ENCODE data around the gene CNFN.

Gene CNFN, protein sequence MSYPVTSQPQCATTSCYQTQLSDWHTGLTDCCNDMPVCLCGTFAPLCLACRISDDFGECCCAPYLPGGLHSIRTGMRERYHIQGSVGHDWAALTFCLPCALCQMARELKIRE

DNA sequence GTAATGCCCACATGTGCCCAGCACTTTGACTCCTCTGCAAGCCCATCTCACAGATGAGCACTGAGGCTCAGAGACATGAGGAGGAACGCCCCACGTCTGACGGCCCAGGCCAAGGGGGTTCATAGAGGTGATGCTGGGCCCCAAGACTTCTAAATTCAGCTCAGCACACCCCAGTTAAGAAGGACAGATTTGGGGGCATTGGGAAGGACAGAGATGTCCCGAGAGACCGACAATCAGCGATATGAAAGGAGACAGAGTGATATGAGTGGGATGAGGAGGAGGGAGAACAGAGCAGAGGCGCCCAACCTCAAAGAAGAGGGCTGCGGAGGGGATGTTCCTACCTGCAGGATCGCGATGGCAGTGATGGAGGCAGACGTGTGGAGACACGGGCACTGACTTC is at the start of gene CNFN:
Gene CNFN, minus strand, starts transcription at position 399 of the 400 bp plus-strand sequence. CDS start 1,260 bp downstream, outside the sequence.
- DNase-seq, result no peak

DNA sequence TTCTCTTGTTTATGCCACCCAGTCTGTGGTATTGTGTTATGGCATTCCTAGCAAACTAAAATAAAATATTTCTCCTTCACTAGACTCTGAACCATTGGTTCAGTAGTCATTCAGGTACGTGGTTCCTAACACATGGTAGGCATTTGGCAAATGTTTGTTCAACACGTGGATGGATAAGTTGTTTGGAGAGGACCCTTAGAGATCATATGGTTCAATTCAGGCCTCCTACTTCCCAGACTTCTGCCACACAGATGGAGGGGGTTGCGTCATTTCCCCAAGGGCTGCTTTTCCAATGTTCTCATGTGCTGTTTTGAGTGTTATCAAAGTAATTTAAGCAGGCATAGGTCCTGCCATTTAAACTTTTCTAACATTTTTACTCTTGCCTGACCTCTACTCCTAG is 45.9 kb upstream of the CNFN start:
- DNase-seq, result no peak

DNA sequence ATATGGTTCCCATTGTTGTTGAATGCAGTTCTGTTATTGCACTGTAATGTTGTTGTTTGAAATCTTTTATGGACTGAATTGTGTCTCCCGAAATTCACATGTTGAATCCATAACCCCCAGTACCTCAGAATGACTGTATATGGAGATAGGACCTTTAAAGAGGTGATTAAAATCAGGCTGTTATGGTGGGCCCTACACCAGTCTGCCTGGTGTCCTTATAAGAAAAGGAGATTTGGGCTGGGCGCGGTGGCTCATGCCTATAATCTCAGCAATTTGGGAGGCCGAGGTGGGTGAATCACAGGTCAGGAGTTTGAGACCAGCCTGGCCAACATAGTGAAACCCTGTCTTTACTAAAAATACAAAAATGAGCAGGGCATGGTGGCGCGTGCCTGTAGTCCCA is 45.2 kb upstream of the CNFN start:
- DNase-seq, result no peak

- DNase-seq, result peak; percentile 58
These were observed 43.6 kb upstream of the CNFN start for GRCh38 chr19:42433503-42434260.

DNA sequence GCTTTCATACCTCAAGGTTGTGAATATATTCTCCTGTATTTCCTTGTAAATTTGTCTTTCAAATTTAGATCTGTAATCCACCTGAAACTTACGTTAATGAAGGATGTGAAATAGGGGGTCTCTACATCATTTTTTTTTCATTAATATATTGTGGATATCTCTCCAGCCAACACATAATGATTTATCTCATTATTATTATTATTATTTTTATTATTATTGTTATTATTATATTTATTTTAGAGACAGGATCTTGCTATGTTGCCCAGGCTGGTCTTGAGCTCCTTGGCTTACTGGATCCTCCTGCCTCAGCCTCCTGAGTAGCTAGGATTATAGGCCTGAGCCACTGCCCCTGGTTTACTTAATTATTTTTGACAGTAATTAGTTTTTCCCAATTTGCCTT is 41.4 kb upstream of the CNFN start:
- no peak for DNase-seq

DNA sequence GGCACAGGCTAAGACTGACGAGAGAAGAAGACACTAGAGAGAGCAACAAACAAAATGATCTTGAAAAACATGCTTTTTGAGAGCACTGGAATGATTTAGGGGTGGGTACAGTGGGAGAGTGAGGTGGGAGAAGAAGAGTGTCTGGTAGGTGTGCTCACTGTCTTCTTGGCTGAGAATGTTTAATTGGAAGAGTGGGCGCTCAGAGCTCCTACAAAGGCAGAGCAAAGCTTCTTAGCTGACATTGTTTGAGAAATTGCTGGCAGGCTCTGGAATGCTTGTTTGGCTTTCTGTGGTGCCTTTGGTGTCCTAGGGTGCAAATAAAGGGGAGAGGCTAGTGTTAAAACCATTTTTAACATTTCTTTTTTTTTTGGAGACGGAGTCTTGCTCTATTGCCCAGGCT is 38.6 kb upstream of the CNFN start:
- DNase-seq, result no peak

DNA sequence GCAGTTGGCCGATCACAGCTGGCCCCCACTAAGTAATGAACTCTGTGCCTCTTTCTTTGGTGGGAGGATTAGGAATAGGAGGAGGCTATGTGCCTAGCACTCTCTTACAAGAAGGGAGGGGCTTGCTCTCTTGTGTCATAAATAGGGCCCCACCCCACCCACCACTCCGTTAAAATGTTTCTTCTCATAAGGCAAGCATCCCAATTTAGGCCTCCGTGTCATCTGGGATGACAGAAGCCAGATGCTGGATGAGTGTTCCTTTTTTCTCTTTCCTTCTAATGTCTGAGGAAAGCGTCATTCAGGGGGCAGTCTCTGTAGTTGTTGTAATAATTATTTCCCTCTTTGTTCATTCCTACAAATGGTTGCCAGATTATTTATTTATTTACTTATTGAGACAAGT is 37.2 kb upstream of the CNFN start, which contains the start of gene LIPE:
Gene LIPE, minus strand, starts transcription at position 76 of the 400 bp plus-strand sequence. CDS start 239 bp downstream, outside the sequence.
- DNase-seq, result no peak

DNA sequence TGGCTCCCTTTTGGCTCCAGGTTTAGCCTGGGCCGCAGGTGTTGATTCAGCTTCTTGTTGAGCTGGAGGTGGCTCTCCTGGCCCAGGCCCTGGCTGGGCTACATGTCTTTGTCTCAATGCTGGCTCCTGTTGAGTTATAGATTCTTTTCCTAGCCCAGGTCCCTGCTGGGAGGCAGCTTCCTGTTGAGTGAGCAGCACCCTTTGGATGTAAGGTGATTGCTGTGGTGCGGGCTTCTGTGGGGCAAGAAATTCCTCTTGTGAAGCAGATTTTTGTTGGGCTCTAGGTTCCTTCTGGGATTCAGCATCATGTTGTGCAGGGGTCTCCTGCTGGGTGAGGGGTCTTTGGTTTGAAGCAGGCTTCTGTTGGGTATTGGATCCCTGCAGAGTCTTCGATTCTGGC is 36.5 kb upstream of the CNFN start:
- DNase-seq, result no peak

- DNase-seq, result no peak
These were observed 34.6 kb upstream of the CNFN start for GRCh38 chr19:42424712-42425131.

- DNase-seq, result no peak
These were observed 34.2 kb upstream of the CNFN start for GRCh38 chr19:42424345-42424707.

GRCh38 chr19:42423462-42424344 is 33.6 kb upstream of the CNFN start:
- peak; percentile 93 for DNase-seq

DNA sequence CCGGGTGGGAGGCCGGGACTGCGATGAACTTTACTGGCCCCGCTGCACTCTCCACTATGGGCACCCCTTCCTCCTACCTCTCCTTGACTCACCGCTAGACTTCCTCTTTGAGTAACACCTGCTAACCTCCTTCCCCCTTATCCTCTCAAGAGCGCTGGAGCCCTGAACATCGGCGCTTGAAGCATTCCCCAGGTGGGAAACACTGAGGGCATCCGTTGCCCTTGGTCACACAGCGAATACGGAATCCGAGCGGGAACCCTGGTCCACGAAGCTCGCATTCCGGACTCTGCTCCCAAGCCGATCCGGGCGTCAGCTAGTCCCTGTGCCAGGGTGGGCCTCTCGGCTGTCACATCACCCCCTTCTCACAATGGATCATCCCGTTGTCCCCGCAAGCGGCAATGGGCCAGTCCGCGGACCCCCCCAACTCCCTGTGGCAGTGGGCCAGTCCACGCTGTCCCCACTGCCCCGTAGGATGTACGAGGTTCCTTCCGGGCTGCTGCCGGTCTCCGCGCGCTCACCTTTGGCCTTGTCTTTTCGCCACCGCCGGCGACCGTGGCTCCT is 32.9 kb upstream of the CNFN start:
- peak; percentile 57 for DNase-seq

DNA sequence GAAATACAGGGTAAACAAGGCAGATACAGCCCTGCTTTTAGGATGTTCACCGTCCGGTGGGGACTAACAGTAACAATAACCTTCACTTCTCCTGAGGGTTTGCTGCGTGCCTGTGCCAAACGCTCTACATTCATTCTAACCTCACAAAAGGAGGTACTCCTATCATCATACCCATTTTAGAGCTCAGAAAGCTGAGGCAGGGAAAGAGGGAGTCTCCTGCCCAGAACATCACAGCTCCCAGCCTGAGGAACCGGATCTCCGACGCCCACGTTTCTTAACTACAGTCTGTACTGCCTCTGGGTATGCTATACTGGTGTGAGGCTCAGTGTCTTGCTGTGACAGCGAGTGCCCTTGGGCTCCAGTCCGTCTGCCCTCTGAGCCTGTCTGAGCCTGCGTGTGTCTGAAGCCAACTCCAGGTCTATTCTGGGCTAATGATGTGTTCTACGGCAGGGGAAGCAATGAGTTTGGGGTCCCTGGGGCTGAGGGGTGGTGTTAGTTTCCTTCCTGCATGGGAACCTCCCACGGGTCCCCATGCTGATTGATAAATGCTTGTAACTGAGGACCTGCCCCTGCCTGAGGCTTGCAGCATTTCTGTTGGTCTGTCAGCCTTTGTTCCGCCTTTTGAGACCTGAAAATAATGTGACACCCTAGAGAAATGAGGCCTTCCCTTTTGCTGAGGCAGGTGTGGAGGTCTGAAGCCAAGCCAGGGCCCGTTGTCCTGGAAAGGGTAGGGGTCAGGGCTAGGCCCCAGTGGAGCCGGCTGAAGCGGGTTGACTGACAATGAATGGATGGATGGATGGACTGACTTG is 32.2 kb upstream of the CNFN start:
- DNase-seq, result no peak

GRCh38 chr19:42421591-42422031 is 31.5 kb upstream of the CNFN start:
- no peak for DNase-seq

DNA sequence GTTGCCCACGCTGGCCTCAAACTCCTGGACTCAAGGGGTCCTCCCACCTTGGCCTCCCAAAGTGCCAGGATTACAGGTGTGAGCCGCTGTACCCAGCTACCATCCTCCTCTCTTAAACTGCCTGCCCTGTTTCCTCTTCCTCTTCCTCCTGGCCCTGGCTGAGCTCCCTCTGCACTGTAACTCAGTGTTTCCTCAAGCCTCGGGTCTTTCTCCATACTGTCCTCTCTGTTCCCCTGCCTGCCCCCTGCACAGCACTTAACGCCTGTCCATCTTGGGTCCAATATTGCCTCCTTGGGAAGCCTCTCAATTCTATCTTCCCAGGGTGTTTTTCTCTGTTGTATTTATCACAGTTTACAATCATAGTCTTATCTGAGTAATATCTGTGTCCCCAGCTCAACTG is 31.0 kb upstream of the CNFN start:
- no peak for DNase-seq

- DNase-seq, result peak; percentile 75
These were observed 30.0 kb upstream of the CNFN start for GRCh38 chr19:42420055-42420544.

DNA sequence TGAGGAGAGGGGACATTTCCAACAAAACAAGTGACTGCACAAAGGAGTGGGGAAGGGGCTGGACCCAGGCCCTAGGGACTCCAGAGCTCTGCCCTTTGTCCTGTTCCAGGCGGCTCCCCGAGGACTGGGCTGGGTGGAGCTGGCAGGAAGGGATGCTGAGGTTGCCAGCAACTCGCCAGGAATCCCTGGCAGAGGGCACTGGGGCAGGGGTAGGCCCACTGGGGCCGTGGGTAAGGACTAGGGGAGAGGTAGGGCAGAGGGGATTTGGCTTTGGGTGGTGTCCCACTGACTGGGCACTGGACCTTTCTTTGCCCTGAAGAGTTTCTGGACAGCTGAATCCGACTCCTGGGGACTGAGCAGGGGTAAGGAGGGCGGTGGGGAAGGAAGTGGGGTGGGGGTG is 29.2 kb upstream of the CNFN start:
- no peak for DNase-seq

- no peak for DNase-seq
These were observed 22.6 kb upstream of the CNFN start for GRCh38 chr19:42412661-42413076.

DNA sequence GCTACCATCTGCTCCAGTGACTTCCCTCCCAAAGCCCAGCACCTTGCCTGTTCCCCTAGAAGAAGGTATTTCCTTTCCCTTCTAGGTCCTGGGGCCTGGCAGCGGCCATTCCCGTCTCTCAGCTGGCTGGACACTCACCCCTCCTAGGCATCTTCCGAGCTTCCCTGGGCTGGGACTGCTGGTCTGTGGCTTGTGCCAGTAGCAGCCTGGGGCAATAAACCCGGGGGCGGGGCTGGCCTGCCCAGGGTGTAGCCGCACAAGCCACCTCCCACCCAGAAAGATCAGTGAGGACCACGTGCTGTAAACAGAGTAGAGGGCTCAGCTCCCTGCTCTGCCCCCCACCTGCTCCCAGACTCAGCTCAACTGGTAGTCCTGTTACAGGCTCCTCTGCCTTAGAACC is 22.1 kb upstream of the CNFN start:
- DNase-seq, result no peak

DNA sequence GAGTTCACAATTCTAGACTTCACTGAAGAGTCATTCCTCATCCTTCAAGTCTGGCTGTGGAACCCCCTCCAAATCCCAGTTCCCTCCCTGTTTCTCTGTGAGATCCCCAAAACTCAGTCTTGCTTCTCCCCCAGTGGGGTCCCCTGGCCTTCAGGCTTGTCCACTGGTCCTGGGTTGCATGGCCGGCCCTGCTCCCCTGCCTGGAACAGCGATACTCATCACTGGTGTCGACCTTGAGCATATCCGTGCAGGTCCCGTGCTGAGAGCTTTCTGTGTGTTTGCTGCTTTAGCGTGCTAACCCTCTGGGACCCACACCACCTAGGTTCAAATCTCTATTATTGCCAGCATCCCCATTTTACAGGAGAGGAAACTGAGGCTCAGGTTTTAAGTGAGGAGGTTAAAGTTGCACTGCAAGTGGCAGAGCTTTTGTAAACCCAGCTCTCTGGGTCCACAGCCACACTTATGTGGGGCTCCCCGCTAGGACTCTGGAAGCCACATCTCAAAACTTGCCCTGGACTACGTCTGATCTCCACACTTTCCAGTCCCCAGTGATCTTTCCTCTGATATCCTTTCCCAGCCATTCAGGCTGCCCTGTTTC is 21.6 kb upstream of the CNFN start:
- no peak for DNase-seq

DNA sequence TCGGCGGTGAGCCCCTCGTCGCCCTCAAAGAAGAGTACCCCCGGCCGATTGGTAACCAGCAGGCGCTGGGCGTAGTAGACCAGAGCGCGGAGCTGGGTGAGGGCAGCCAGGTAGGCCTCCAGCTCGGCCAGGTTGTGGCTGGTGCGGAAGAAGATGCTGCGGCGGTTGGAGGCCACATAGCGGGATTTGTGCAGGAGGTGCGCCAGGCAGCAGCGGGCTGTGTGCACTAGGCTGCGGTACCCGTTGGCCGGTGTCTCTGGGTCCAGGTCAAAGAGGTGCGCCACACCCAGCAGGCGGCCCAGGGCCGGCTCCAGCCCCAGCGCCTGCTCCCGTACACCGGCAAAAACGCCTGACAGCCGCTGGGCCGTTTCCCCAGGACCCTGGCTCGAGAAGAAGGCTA is 20.3 kb upstream of the CNFN start:
- DNase-seq, result no peak

DNA sequence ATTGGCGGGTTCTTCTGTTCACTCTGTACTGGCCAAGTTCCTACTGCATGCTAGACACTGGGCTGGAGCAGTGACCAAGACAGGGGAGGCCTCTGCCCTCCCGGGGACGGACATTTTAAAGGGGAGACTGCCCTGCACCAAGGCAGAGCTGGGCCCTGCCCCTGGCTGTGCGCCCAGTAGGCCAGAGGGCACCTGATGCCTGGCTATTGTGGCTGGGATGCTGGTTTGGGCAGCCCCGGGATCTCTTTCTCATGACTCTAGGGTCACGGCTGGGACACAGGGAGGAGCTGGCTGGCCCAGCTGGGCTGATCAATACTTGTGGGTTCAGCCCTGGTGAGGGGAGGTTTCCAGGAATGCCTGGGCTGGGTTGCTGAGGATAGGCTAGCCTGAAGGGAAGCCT is 19.4 kb upstream of the CNFN start:
- DNase-seq, result no peak

All from CD4-positive, alpha-beta T cell treated with Interleukin-15 for 1 hour (primary cell).